Esophagus squamous epithelium (tissue), 5 donors: ENCODE data around the gene MKRN1. TPM values are rescaled to one million over a fixed set of nuclear protein-coding genes. Genes with fewer than 3 reads are reported as not detected.
"Not testable (repeated sequence)": the region's sequence is repeated elsewhere in the genome, so short reads cannot be mapped to it uniquely, and the experiment has no call there.

ENCODE experiments used
- DNase-seq: peaks from one replicate; lab custom pipeline; 2025; lab: John Stamatoyannopoulos, UW
- H3K27ac ChIP-seq, 4 donors: fragments of 200-600 bp; sonication (generic); one replicate each; pipeline ENCODE4 v1.5.1; 2016 to 2019; ENCODE audit warnings: mild to moderate bottlenecking in 1 of 4
- H3K27me3 ChIP-seq, 4 donors: fragments of 200-600 bp; sonication (generic); 1 replicate in 3 of 4; 2 replicates in 1 of 4; pipeline versions ENCODE4 v1.5.1 to v1.6.0; 2017 to 2021; ENCODE audit warnings: antibody characterized with exemption in 1 of 4
- H3K36me3 ChIP-seq, 3 donors: fragments of 200-600 bp; sonication (generic); one replicate each; pipeline ENCODE4 v1.5.1; 2016 to 2019
- H3K4me1 ChIP-seq, 3 donors: fragments of 200-600 bp; sonication (generic); one replicate each; pipeline ENCODE4 v1.5.1; 2017 to 2019
- H3K4me3 ChIP-seq, 4 donors: fragments of 200-600 bp; sonication (generic); 1 replicate in 3 of 4; 2 replicates in 1 of 4; pipeline ENCODE4 v1.5.1; 2016 to 2019; ENCODE audit warnings: mild to moderate bottlenecking in 2 of 4, moderate library complexity in 1 of 4
- H3K9me3 ChIP-seq, 3 donors: fragments of 200-600 bp; sonication (generic); one replicate each; pipeline ENCODE4 v1.5.1; 2016 to 2019
- POLR2A ChIP-seq, 4 donors: fragments of 450-650 bp; IDR thresholded peaks; one replicate each; pipeline ENCODE4 v1.6.1; 2017; ENCODE audit warnings: antibody characterized with exemption in 4 of 4, mild to moderate bottlenecking in 4 of 4, moderate library complexity in 3 of 4
- WGBS, 2 donors: methylation state at CpG; one replicate each; pipeline ENCODE4 v1.1.5; 2018; 5-methylcytosine and 5-hydroxymethylcytosine counted together
- intact Hi-C: fragments of 100-400 bp; cut with DNase I; formaldehyde crosslinking; loops from one replicate; pipeline ENCODE4 v1.15.0; 2022
- total RNA-seq, 4 donors: library from RNA; depleted of rRNA; stranded (reverse); fragments of >200 nt; gene quantifications; one replicate each; pipeline ENCODE4 v1.1.0, GENCODE V29; 2016
- TF ChIP-seq, protein P1 (sequence below), 6 experiments: fragments of 450-650 bp in 4 of 6; fragments of 200-600 bp in 2 of 6; sonication (generic) in 2 of 6; IDR thresholded peaks; one replicate each; pipeline ENCODE4 v1.5.1; 2016 to 2019; ENCODE audit warnings: antibody characterized with exemption in 6 of 6, mild to moderate bottlenecking in 4 of 6, moderate library complexity in 4 of 6
- donor health status: DM: yes; HTN: yes; CAD: no.

Gene MKRN1
- total RNA-seq, 4 donors from 2014 or later: 42.6 to 66.4 (median 43.5) TPM

DNA sequence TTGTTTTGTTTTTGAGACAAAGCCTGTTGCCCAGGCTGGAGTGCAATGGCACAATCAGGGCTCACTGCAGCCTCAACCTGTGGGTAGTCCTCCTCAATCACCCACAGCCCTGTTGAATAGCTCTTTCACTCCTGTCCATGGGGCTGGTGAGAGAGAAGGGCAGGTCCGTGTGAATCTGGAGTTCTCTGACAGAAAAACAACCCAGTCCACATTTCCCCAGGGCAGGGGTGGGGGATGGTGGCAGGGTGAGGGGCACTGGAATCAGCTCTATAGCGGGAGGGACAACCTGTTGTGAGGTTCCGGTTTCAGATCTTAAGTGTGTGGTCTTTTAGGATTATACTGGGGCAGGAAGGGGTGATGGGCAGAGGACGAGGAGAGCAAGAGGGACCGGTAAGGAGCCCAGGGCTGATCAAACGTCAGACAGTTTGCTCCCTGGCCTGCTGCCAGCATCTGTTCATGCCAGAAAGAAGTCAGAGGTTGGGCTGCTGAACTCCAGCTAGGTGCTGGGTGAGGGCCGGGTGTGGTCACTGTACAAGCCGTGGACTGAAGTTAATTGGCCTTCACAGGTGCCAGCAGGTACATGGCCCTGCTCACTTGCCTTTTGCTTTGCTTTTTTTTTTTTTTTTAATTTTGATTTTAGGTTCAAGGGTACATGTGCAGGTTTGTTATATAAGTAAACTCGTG is 33.2 kb upstream of the MKRN1 start:
- H3K36me3 ChIP-seq: no peaks in the 10 kb centered on the region
- TF ChIP-seq, protein P1, sequence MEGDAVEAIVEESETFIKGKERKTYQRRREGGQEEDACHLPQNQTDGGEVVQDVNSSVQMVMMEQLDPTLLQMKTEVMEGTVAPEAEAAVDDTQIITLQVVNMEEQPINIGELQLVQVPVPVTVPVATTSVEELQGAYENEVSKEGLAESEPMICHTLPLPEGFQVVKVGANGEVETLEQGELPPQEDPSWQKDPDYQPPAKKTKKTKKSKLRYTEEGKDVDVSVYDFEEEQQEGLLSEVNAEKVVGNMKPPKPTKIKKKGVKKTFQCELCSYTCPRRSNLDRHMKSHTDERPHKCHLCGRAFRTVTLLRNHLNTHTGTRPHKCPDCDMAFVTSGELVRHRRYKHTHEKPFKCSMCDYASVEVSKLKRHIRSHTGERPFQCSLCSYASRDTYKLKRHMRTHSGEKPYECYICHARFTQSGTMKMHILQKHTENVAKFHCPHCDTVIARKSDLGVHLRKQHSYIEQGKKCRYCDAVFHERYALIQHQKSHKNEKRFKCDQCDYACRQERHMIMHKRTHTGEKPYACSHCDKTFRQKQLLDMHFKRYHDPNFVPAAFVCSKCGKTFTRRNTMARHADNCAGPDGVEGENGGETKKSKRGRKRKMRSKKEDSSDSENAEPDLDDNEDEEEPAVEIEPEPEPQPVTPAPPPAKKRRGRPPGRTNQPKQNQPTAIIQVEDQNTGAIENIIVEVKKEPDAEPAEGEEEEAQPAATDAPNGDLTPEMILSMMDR (IDR thresholded peaks at IDR 0.05): no peak
- TF ChIP-seq POLR2A (IDR thresholded peaks at IDR 0.05): no peak
- H3K27me3 ChIP-seq: no peaks in the 10 kb centered on the region
- H3K27ac ChIP-seq: no peak overlapping the region
- 27 to 29% methylated on average over 7 to 8 of the region's 9 CpGs for WGBS, 2 donors
- DNase-seq: no peak
- intact Hi-C loops: no loop called here
- peaks cover 0 to 9% (median 0%) of the 10 kb centered on the region in 3 donors for H3K4me1 ChIP-seq
- no peaks in the 10 kb centered on the region for H3K9me3 ChIP-seq
- H3K4me3 ChIP-seq: no peak overlapping the region

- intact Hi-C loops: no loop called here
- WGBS, 2 donors: 53 to 57% methylated on average over 4 of the region's 5 CpGs
- Histone ChIP-seq H3K27ac (no peak overlapping the region), H3K4me3 (no peak overlapping the region), H3K9me3 (no peaks in the 10 kb centered on the region), H3K27me3 (no peaks in the 10 kb centered on the region), H3K36me3 (no peaks in the 10 kb centered on the region), H3K4me1 (peaks cover 0 to 22% (median 5%) of the 10 kb centered on the region in 3 donors)
- no peak for TF ChIP-seq POLR2A (IDR thresholded peaks at IDR 0.05)
- no peak for DNase-seq
Measured at GRCh38 chr7:140509789-140510188, 30.5 kb upstream of the MKRN1 start.

- Histone ChIP-seq H3K4me1 (peaks cover 0 to 17% (median 5%) of the 10 kb centered on the region in 3 donors), H3K27ac (peak overlapping the region in 2 of 4 donors; percentile 45 to 57)
- H3K9me3 ChIP-seq, H3K4me3 ChIP-seq, DNase-seq, H3K36me3 ChIP-seq, intact Hi-C loops, H3K27me3 ChIP-seq: not testable (repeated sequence)
- 72 to 81% methylated on average over 6 of the region's 6 CpGs for WGBS, 2 donors
Measured at GRCh38 chr7:140507556-140507955, 28.3 kb upstream of the MKRN1 start.

DNA sequence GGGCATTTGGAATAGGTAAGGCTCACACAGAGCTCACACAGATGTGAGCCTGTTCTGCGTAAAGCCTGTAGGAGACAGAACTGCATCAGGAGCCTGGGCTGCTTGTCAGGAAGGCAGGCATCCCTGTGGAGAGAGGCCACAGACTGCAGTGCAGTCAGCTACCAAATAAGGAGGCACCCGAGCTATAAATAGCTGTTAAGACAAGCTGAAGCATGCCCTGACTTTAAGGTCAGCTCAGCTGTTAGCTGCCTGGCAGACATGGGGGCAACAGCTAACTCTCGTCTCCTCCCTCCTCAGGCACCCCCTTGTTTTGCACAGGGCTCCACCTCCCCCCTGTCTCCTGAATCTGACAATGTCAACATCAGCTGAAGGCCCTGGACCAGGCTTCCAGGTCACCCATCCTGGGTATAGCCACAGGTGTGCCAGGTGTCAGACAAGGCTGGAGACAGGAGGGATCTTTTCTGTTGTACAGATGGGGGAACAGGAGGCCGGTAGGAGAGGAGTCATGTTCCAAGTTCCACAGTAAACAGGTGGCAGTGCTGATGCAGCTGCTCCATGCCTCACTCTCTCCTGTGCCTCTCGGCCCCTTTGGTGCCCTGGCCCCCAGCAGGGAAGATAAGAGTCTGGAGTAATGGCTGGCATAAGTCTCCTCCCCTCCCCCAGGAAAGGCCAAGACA is 27.6 kb upstream of the MKRN1 start:
- WGBS, 2 donors: 39 to 53% methylated on average over 2 to 4 of the region's 5 CpGs
- no peak for TF ChIP-seq POLR2A (IDR thresholded peaks at IDR 0.05)
- TF ChIP-seq, protein P1 (IDR thresholded peaks at IDR 0.05): no peak
- H3K36me3 ChIP-seq: no peaks in the 10 kb centered on the region
- no peak for DNase-seq
- H3K9me3 ChIP-seq: no peaks in the 10 kb centered on the region
- intact Hi-C loops: no loop called here
- H3K27ac ChIP-seq: peak overlapping the region in 3 of 4 donors; percentile 44 to 57 (median 45)
- no peaks in the 10 kb centered on the region for H3K27me3 ChIP-seq
- H3K4me3 ChIP-seq: no peak overlapping the region
- H3K4me1 ChIP-seq: peaks cover 0 to 13% (median 5%) of the 10 kb centered on the region in 3 donors

DNA sequence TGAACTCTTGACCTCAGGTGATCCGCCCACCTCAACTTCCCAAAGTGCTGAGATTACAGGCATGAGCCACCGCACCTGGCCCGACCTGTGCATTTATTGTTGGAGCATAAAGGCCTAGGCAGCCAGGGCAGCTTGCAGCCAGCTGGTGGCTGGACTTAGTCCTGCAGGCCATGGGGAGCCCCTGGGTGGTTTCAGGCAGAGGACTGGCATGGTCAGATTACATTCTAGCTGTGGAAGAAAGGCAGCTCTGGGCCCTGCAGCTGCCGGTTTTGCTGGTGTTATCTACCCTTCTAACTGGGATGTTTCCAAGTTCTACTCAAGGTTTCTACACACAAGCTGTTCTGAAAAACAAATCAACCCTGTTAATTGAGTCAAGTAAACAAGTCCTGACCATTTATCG is 22.7 kb upstream of the MKRN1 start:
- H3K4me3 ChIP-seq: no peak overlapping the region
- no peak for DNase-seq
- no peaks in the 10 kb centered on the region for H3K36me3 ChIP-seq
- intact Hi-C loops: no loop called here
- H3K9me3 ChIP-seq: no peaks in the 10 kb centered on the region
- WGBS, 2 donors: 68% methylated on average over 2 of the region's 5 CpGs; no CpG with 5 or more reads in 1 of the 2 donors
- peaks cover 0 to 8% (median 2%) of the 10 kb centered on the region in 3 donors for H3K4me1 ChIP-seq
- no peak for TF ChIP-seq POLR2A (IDR thresholded peaks at IDR 0.05)
- TF ChIP-seq, protein P1 (IDR thresholded peaks at IDR 0.05): no peak
- no peak overlapping the region for H3K27ac ChIP-seq
- H3K27me3 ChIP-seq: no peaks in the 10 kb centered on the region

- H3K27ac ChIP-seq, DNase-seq, H3K36me3 ChIP-seq, H3K4me3 ChIP-seq, H3K27me3 ChIP-seq, intact Hi-C loops, H3K4me1 ChIP-seq, H3K9me3 ChIP-seq: not testable (repeated sequence)
- WGBS, 2 donors: 91 to 100% methylated on average over 2 to 6 of the region's 7 CpGs
Measured at GRCh38 chr7:140497807-140498206, 18.5 kb upstream of the MKRN1 start.
